HepG2 (cell line): Measurements from ENCODE around the gene CAMSAP3. TPM values are rescaled to one million over a fixed set of nuclear protein-coding genes. Genes with fewer than 3 reads are reported as not detected.

Source experiments
- CBFB ChIP-seq: sonication (generic); formaldehyde crosslinking; IDR thresholded peaks from 2 replicates; pipeline ENCODE4 v1.4.0; 2020; ENCODE audit warnings: missing genetic modification reagents
- DR1 ChIP-seq: sonication (generic); formaldehyde crosslinking; IDR thresholded peaks from 2 replicates; pipeline ENCODE4 v1.8.0; 2021; ENCODE audit warnings: mild to moderate bottlenecking, missing genetic modification reagents, inconsistent platforms
- FOSL2 ChIP-seq: sonication (generic); formaldehyde crosslinking; IDR thresholded peaks from 2 replicates; pipeline ENCODE4 v1.4.0; 2020; ENCODE audit warnings: missing genetic modification reagents
- IKZF1 ChIP-seq: fragments of 450-650 bp; IDR thresholded peaks from 2 replicates; pipeline ENCODE4 v1.7.1; 2016
- LBX2 ChIP-seq: sonication (generic); formaldehyde crosslinking; IDR thresholded peaks from 2 replicates; pipeline ENCODE4 v1.5.0; 2020; ENCODE audit warnings: missing genetic modification reagents, mild to moderate bottlenecking, borderline replicate concordance
- NRL ChIP-seq: sonication (generic); formaldehyde crosslinking; IDR thresholded peaks from 2 replicates; pipeline ENCODE4 v1.5.0; 2020; ENCODE audit warnings: missing genetic modification reagents, mild to moderate bottlenecking, moderate library complexity, borderline replicate concordance
- PAXIP1 ChIP-seq: sonication (generic); formaldehyde crosslinking; conservative IDR thresholded peaks from 2 replicates; pipeline ENCODE4 v1.4.0; 2020; ENCODE audit warnings: mild to moderate bottlenecking, missing genetic modification reagents, moderate library complexity
- PPARG ChIP-seq: conservative IDR thresholded peaks from 2 replicates; pipeline ENCODE4 v1.6.1; 2016; ENCODE audit warnings: missing biosample characterization, missing genetic modification reagents
- RBM22 ChIP-seq: fragments of 200-400 bp; formaldehyde crosslinking; optimal IDR thresholded peaks from 2 replicates; pipeline ENCODE3; 2017; ENCODE audit warnings: mild to moderate bottlenecking, low read length, moderate library complexity
- RFXAP ChIP-seq: sonication (generic); formaldehyde crosslinking; IDR thresholded peaks from 2 replicates; pipeline ENCODE4 v1.4.0; 2020; ENCODE audit warnings: missing genetic modification reagents, borderline replicate concordance
- SMAD3 ChIP-seq: sonication (generic); formaldehyde crosslinking; IDR thresholded peaks from 2 replicates; pipeline ENCODE4 v1.4.0; 2020; ENCODE audit warnings: missing genetic modification reagents
- SP1 ChIP-seq, 2 experiments: fragments of 450-650 bp in 1 of 2; sonication (generic) in 1 of 2; formaldehyde crosslinking in 1 of 2; IDR thresholded peaks; 2 replicates each; pipeline versions ENCODE4 v1.4.0 to v1.6.1; 2016 to 2020; ENCODE audit warnings: missing genetic modification reagents in 1 of 2
- SRSF9 ChIP-seq: fragments of 200-400 bp; formaldehyde crosslinking; IDR thresholded peaks from 2 replicates; pipeline ENCODE4 v1.6.1; 2018; ENCODE audit warnings: borderline replicate concordance, mild to moderate bottlenecking, low read depth, low read length; ENCODE audit not compliant: insufficient read depth, poor library complexity, severe bottlenecking
- ZFP82 ChIP-seq: sonication (generic); formaldehyde crosslinking; IDR thresholded peaks from 2 replicates; pipeline ENCODE4 v1.5.1; 2020; ENCODE audit warnings: mild to moderate bottlenecking, missing genetic modification reagents, borderline replicate concordance
- ZNF232 ChIP-seq: sonication (generic); formaldehyde crosslinking; IDR thresholded peaks from 2 replicates; pipeline ENCODE4 v1.4.0; 2020; ENCODE audit warnings: missing genetic modification reagents, borderline replicate concordance
- ZNF446 ChIP-seq: sonication (generic); formaldehyde crosslinking; IDR thresholded peaks from 2 replicates; pipeline ENCODE4 v1.5.0; 2020; ENCODE audit warnings: mild to moderate bottlenecking, missing genetic modification reagents
- ZNF543 ChIP-seq: sonication (generic); formaldehyde crosslinking; IDR thresholded peaks from 2 replicates; pipeline ENCODE4 v1.4.0; 2020; ENCODE audit warnings: mild to moderate bottlenecking, missing genetic modification reagents
- ZNF558 ChIP-seq: sonication (generic); formaldehyde crosslinking; IDR thresholded peaks from 2 replicates; pipeline ENCODE4 v1.9.0; 2022; ENCODE audit warnings: mild to moderate bottlenecking, missing genetic modification reagents, borderline replicate concordance
- ZNF572 ChIP-seq: sonication (generic); formaldehyde crosslinking; IDR thresholded peaks from 2 replicates; pipeline ENCODE4 v1.5.1; 2020; ENCODE audit warnings: mild to moderate bottlenecking, missing genetic modification reagents
- ZNF615 ChIP-seq: sonication (generic); formaldehyde crosslinking; IDR thresholded peaks from 2 replicates; pipeline ENCODE4 v1.5.0; 2020; ENCODE audit warnings: mild to moderate bottlenecking, missing genetic modification reagents, borderline replicate concordance
- ZNF639 ChIP-seq: conservative IDR thresholded peaks from 2 replicates; pipeline ENCODE4 v1.6.1; 2018; ENCODE audit warnings: missing genetic modification reagents
- ZNF782 ChIP-seq: sonication (generic); formaldehyde crosslinking; IDR thresholded peaks from 2 replicates; pipeline ENCODE4 v1.4.0; 2020; ENCODE audit warnings: missing genetic modification reagents, mild to moderate bottlenecking, borderline replicate concordance
- ZNF788 ChIP-seq: sonication (generic); formaldehyde crosslinking; IDR thresholded peaks from 2 replicates; pipeline ENCODE4 v1.5.0; 2020; ENCODE audit warnings: mild to moderate bottlenecking, missing genetic modification reagents, borderline replicate concordance
- polyA plus RNA-seq, 8 experiments: library from polyadenylated mRNA; depleted of rRNA in 3 of 8; stranded (reverse) in 7 of 8; unstranded in 1 of 8; fragments of >200 nt; fragmentation: Illumina TruSeq in 4 of 8; extraction: Trizol in 4 of 8; gene quantifications; 2 replicates each; pipeline versions ENCODE4 v1.2.1 to v1.2.3, GENCODE V29; 2011 to 2016; ENCODE audit warnings: low read depth in 4 of 8, missing spikeins in 1 of 8, mixed read lengths in 1 of 8; ENCODE audit not compliant: insufficient read depth in 1 of 8
- total RNA-seq, 5 experiments: library from RNA; depleted of rRNA; stranded (reverse); fragments of >200 nt; fragmentation: Illumina TruSeq; extraction: Trizol; gene quantifications; 2 replicates each; pipeline ENCODE4 v1.2.3, GENCODE V29; 2016; ENCODE audit warnings: low read depth in 1 of 5

CAMSAP3 gene
- total and polyA plus RNA-seq, 2 of the 13 experiments (the other 11 are each of a cell fraction or from before 2014, with no cell fraction given): 10.8 to 11.8 TPM

- TF ChIP-seq ZFP82 (CRISPR knock-in tag) (peak; percentile 88; the same call in 1 of the 2 replicates), ZNF782 (peak; percentile 75; the same call in 1 of the 2 replicates), SMAD3 (CRISPR knock-in tag) (peak; percentile 100), ZNF446 (peak; percentile 99), ZNF543 (CRISPR knock-in tag) (peak; percentile 95), ZNF232 (CRISPR knock-in tag) (peak; percentile 100), LBX2 (CRISPR knock-in tag) (peak; percentile 98; the same call in 1 of the 2 replicates), NRL (peak; percentile 91; the same call in 1 of the 2 replicates), FOSL2 (peak; percentile 85), RFXAP (CRISPR knock-in tag) (peak; percentile 94), ZNF572 (CRISPR knock-in tag) (no peak), ZNF558 (CRISPR knock-in tag) (peak; percentile 99; the same call in 1 of the 2 replicates), SP1 (IDR thresholded peaks at IDR 0.05) (no peak), SP1 (CRISPR knock-in tag; IDR thresholded peaks at IDR 0.05) (peak; percentile 69; the same call in 1 of the 2 replicates), RBM22 (no peak), DR1 (CRISPR knock-in tag) (0 out of 2 replicates have a peak, but pooled peaks have one; percentile 48), CBFB (CRISPR knock-in tag) (peak; percentile 74; the same call in 1 of the 2 replicates), ZNF615 (CRISPR knock-in tag) (peak; percentile 95; the same call in 1 of the 2 replicates), ZNF788 (no peak; the same call in 1 of the 2 replicates), IKZF1 (no peak), PPARG (peak; percentile 86), PAXIP1 (CRISPR knock-in tag) (no peak; the same call in 1 of the 2 replicates), ZNF639 (CRISPR knock-in tag) (peak; percentile 96), SRSF9 (no peak)
Measured at GRCh38 chr19:7562646-7563393, 32.8 kb upstream of the CAMSAP3 start (continued).
